Sciatic nerve (tissue), 2 donors: ENCODE measurements around the gene PTPRD. TPM values are rescaled to one million over a fixed set of nuclear protein-coding genes. Genes with fewer than 3 reads are reported as not detected.

Source experiments
- ATAC-seq: fragments of 200-7000 bp; cut with Tn5 transposase; one replicate; pipeline ENCODE4 v1.9.1; 2020; ENCODE audit warnings: mild to moderate bottlenecking, moderate library complexity
- DNase-seq: peaks from one replicate; pipeline ENCODE4 v3.0.0-alpha.2; 2020; ENCODE audit warnings: low spot score
- intact Hi-C: fragments of 100-400 bp; cut with DNase I; formaldehyde crosslinking; loops from one replicate; pipeline ENCODE4 v1.14.2; 2022
- total RNA-seq: library from RNA; stranded (reverse); fragmentation: NEBNext Ultra II Directional; extraction: Animal tissue kit (Norgen Biotek cat#: 25700); gene quantifications from one replicate; pipeline ENCODE4 v1.2.1, GENCODE V29; 2021
- donor health status: DM: no; HTN: no; CAD: no.
- donor health status: DM: no; HTN: no; CAD: no.

The PTPRD gene
- total RNA-seq, 1 donor from 2014 or later, result 4.7 TPM

DNA sequence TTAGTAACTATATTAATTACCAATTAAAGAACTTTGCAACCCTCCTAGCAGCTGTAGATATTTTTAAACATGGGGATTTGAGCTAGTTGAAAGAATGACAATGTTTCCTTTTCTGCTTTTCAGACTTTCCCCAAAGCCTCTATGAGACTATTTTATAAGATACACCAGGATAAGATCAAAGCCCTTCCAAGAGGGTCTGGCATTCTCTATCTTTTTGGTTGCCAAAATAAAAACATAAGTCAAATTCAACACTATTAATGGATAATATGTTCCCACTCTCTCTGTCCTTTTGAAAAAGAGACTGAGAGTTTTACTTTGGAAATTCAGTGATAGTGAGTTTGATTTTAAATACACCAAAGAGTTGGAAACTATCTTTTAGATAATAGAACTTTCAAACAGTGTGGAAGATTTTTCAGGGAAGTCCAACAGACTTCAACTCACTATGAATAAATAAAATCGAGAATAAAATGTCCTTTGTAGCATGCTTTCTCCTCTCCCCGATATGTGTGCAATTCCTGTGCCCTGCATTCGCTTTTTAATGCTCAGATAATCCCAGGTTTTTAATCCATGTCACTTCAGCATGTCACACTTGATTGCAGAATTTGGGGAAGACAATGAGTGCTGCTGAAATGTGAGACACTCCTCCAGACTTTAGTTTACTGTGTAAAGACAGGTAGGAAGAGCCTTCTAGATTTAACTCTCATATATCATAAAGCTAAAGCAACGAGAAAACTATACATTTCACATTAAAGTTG, 1717.5 kb downstream of the PTPRD start:
- intact Hi-C loops, result no loop called here
- DNase-seq (no peak), ATAC-seq (no peak)

DNA sequence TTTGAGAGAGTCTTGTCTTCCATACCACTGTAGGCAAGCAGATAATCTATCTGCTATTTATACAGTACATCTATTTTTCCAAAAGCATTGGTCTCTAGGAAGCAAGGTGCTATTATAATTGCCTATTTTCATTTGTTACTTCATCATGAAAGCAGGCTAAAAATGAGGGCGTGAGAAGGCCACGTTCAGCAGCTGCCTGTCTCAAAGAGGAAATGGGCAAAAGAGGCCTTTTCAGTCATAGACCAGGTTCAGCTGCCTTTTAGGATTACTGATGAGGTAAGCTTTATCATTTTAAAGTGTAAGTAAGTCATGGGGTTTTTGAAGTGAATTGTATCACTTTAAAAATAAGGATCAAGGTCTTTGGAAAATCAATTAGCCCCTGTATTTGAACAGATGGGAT, 1722.1 kb downstream of the PTPRD start:
- DNase-seq (no peak), ATAC-seq (no peak)
- intact Hi-C loops, result no loop called here

DNA sequence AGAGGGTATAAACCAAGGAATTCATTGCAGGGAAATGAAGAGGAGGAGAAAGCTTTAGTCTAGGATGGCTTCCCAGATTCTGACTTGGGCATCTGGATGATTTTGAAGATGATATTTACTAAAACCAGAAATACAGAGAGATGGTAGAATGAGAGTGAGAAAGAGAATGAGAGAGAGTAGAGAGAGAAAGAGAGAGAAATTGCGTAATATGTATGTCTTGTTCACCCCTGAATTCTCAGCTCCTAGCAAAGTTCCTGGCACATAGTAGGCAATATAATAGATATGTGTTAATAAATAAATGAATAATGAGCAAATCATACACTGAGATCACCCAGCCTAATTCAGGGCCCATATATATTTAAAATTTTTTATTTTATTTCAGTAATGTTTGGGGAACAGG, 1723.7 kb downstream of the PTPRD start:
- intact Hi-C loops, result no loop called here
- no peak for ATAC-seq

DNA sequence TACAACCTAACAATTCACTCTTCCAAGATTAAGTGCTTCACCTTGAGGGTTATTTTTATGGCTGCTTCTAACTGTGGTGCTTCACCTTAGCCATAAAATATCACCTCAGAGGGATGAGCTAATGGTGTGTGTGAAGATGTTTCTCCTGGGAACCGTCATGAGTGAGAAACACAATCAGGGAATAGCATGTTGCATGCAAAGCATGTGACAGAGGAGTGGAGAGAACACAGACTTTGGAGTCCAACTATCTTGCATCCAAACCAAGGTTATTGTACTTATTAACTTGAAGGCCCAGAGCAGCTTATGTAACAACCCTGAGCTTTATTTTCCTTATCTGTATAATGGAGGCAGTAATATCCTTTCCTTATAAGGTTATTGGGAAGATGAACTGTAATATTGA, 1724.2 kb downstream of the PTPRD start:
- ATAC-seq (no peak), DNase-seq (no peak)
- intact Hi-C loops, result no loop called here

More for the DNA sequence above, 1723.7 kb downstream of the PTPRD start:
- no peak for DNase-seq

DNA sequence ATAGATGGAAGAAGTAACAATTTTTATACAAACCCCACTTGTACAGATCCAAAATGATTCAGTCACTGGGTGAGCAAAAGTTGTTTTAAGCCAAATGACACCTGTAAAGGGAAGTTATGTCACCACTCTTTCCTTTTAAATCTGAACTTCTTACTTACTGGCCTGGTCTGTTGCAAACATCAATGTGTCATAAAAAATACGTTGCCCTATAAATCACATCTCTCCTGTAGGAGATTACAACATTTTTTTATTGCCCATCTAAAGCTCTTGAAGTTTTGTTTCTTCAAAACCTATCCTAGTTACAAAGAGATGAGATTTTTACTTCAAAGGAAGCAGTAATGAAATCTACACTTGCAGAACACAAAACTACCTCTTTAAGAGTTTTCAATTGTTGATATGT, 1725.4 kb downstream of the PTPRD start:
- intact Hi-C loops, result no loop called here
- ATAC-seq (no peak), DNase-seq (no peak)

DNA sequence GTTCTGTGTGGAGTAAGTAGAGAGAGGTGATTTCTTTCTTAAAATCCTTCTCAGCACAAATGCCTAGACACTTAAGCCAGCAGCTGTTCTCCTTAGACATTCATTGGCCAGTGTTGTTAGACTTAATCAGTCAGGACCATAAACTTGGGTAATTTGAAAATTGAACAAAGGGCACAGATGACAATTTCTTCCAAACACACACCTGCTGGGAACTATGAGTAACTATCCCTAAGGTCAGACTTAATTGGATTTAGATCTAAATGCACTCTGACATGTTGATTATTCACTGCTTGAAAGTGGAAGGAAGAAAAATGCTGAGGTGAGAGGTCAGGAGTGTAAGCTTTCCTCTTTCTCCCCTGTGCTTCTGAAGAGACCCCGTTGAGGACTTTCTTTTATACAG, 1729.5 kb downstream of the PTPRD start:
- DNase-seq, result no peak
- intact Hi-C loops, result no loop called here
- ATAC-seq, result no peak

DNA sequence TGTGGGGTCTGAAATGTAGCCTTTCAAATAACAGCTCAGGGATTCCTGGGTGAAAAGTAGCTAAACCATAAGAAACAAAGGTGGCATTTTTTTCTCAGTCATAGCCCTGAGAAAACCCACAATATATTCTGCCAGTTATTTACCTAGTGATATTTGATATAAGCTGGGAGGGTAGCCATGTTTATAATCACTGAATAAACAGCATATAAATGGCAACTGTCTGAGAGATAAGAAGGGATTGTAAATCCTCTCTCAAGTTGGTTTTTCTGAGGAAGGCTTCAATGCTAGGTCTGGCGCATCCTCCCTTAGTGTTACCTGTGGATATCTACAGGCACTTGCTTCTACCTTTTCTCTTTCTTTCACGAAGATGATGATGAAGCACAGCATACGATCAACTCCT, 1732.7 kb downstream of the PTPRD start:
- ATAC-seq (no peak), DNase-seq (no peak)
- intact Hi-C loops, result no loop called here

DNA sequence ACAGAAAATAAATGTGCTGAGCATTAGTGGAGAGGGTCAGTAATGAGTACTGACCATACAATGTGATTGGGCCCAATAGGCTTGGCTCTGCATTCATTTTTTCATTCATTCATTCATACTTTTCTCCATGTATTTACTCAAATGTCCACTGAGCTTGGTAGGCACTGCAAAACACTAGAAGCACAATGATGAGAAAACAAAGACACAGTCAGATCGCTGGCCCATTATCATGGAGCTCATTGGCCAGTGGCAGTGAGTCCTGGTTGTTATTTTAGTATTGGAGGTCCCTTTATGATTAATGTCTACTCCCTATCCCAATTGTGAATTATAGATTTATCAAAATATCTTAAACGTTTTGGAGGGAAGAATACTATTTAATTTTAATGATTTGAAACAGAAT, 1733.5 kb downstream of the PTPRD start:
- DNase-seq (no peak), ATAC-seq (no peak)
- intact Hi-C loops, result no loop called here

DNA sequence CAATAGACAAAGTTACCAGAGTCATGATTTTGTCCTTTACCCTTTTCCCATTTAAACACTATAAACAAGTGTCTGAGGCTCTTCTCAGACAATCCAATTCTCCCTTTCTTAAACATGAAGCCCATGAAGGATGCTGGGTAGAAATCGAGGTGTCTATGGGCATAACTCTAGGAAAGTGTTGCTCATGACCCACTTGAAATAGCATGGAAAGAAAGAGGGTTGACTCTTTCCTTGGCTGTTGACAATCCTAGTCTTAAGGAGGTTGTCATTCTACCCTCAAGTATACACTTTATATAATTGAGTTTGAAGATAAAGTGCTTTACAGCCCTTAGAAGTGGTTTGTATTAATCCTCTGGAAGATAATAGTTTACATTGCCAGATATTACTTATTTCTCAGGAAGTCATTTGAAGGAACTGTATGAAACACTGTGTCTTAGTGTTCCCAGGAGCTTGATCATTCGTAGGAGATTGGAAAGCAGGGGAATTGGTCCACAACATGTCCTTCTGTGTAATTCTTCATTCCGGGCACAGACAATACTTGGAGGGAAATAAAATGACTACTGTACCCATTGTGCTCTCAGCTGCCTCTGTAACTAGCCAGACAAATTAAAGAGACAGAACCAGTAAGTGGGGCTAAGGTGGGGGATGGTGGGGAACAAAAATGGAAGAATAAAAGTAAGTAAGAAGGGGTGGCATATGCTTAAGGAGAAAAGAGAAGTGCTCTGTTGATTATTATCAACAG, 1734.9 kb downstream of the PTPRD start:
- intact Hi-C loops, result no loop called here
- ATAC-seq, result no peak
- no peak for DNase-seq

DNA sequence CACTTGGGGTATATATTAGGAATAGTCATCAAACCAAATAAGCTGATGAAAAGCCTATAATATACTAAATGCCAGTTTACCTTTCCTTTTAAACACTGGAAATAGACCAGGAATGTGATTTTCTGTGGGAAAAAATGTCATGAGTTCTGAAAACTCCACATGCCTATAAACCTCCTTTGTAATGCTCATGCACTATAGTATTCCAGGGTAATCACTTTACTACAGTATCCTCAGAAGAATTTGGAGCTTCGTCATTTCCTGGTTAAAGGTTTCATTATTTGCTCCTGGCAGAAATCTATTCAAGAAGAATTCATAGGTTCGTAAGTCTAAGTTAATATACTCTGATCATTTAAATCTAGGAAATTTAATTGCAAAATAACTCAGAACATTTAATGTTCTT, 1736.5 kb downstream of the PTPRD start:
- DNase-seq, result no peak
- ATAC-seq, result no peak
- intact Hi-C loops, result no loop called here

DNA sequence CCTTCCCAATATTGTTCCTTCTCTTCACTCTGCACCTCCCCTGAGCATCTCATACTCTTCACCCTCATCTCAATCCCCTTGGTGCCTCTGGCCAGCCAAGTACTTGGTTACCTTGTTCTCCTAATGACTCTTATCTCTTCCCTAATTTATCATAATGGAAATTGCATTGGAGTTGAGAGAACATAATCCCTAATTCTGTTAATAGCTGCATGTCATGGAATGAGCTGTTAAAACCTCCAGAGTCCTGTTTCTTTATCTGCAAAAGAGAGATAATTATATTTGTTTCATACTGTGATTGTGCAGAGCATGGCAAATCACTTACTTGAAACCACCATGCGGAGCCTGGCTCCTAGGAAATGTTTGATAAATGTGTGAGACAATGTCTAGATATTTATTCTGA, 1738.3 kb downstream of the PTPRD start:
- DNase-seq (no peak), ATAC-seq (no peak)
- intact Hi-C loops, result no loop called here

DNA sequence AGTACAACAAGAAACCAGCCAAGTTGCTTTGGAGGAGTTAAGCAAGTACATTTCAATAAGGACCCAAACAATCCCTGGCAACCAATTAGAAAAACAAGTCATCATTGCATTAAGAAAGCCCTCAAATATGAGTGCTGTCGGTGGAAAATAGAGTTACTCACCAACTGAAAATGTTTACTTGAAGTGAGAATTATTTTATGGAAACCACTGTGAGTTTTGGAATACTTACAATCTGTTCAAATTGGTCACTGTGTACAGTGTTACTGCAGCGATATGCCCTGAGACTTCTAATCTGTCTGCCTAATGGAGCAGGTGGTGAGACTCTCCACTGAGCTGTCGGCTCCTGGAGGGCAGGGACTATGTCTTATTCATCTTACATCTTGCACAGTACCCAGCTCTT, 1740.0 kb downstream of the PTPRD start:
- intact Hi-C loops, result no loop called here
- ATAC-seq (no peak), DNase-seq (no peak)

DNA sequence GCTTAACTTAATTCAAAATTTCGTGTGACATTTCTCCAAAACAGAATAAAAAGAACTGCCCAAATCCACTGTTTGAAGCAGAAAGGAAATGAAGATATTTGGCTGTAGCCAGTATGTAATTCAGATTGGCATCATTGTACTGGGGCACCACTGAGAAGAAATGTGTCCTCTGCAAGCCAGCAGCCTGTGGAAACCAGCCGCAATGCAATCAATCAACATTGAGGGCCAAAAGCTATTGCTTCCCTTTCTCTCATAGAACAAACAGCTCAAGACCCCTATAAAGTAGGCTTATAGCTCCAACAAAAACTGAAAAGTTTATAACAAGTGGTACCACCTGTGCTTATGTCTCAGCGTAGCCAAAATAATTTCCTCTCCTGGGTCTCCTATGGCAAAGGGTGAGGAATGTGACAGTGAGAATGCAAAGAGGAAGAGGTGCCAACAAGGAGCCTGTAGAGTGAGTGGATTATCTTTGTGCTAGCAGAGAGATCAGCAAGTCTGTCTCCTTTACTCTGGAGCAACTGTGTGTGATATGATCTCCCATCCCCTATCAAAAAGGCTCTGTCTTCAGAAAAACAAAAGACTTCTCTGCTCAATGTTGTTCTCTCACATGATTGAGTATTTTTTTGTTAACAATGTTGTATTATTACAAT, 1740.9 kb downstream of the PTPRD start:
- intact Hi-C loops, result no loop called here
- ATAC-seq, result no peak
- DNase-seq, result no peak

DNA sequence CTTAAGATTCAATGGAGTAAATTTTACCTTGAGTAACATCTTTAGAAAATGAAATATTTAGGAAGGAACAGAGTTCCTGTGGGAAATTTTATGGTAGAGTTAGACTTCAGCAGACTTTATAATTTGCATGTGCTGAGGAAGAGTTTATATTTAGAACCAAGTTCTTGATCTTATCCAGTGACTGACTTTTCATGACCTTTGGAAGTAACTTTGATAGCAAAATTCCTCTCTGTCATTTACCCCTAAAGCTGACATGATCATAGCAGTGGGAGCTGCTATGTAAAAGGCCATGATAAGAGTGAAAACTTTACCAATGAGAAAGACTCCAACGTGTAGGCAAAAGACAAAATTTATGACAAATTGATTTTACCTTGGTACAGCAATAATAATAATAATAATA, 1741.4 kb downstream of the PTPRD start:
- no peak for DNase-seq
- no peak for ATAC-seq
- intact Hi-C loops, result no loop called here

DNA sequence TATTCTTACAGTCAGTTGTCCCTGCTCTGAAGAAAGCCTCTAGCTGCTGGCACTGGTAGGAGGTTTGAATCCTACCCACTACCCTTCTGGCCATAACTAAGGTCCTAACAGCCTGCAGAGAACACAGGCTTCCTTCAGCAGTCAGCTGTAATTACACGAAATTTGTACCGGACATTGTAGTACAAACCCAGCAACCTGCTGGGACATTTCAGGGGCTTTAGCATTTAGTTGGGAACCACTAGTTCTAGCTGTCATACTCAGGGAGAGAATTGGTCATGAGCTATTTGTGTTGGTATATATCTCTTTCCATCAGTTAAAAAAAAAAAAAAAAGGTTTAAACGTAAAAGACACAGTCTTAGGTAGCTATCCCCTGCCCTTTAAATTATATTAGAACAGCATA, 1743.0 kb downstream of the PTPRD start:
- DNase-seq (no peak), ATAC-seq (no peak)
- intact Hi-C loops, result no loop called here

DNA sequence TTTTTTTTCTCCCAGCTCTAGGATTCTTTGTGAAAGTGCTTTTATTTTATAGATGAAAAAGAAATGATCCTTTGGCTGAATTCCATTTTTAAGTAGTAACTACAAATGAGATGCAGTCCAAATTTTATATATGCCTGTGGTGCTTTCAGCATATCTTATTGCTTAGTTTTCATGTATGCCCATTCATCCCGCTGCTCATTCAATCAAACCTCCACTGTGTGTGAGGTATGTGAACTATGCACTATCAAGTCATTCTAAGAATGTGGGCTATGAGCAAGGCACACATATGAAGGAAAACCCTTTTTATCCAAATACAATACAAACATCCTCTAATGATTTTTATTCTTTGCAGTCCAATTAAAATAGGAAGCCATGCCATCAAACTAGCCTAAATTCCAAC, 1744.2 kb downstream of the PTPRD start:
- DNase-seq, result no peak
- ATAC-seq, result no peak
- intact Hi-C loops, result no loop called here

DNA sequence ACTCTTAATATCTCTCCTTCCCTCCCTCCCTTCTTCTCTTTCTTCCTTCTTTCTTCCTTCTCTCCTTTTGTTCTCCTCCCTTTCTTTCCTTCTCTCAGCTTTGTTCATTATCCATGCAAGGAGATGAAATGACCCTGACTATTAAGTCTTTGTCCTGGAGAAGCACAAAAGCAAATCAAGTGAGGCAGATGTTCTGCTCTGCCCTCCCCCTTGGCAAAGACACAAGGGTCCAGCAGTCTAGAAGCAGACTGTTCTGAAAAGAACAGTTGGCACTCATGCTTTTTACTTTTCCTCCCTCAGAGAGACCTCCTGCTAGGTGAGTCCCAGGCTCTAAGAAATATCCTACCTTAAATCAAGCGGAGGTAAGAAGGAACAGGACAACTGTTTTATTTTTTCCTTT, 1745.7 kb downstream of the PTPRD start:
- intact Hi-C loops, result no loop called here
- DNase-seq, result no peak
- ATAC-seq, result no peak

DNA sequence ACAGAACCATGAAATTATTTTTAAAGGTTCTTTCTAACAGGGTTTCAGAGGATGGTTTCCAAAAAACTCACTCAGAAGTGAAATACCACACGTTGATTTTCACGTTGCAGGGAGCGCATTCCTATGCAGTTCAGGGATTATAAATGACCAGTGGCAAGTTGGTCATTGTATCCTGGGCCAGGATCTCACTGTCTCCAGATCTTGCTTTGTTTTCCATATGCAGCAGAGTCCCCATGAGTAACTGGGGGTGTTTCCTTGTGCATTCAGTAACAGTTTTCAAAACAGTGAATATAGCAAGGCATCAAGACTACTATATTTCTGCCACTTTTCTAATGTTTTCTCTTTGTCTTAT, 1748.3 kb downstream of the PTPRD start:
- DNase-seq, result no peak
- ATAC-seq, result no peak
- intact Hi-C loops, result no loop called here

DNA sequence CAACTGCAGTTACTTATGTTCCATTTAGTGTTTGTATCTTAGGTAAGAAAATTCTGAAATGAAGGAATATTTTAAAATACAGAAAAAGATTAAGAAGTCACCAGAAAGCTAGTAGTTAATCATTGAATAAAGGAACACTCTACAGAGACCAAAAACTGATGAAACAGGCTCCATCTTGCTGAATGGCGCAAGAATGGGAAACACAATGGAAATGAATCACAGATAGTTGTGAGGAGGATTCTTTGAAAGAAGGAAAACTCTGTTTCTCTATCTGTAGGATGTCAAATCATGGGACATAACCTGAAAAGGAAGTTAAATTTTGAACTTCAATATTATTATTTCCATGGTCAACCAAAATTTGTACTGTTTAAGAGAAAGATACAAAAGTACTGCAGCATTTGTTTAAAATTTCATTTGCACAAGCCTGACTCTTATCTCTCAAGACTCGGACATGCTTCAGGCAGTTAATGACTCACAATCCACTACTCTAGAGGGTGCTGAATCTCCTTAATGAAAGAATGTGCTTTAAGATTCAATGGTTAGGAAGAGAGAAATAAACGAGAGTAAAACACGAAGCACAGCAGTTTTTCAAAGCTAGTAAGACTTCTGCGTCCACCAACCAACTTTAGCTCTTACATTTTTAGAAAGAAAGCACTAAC, 1748.8 kb downstream of the PTPRD start:
- ATAC-seq, result no peak
- DNase-seq, result no peak
- intact Hi-C loops, result no loop called here

DNA sequence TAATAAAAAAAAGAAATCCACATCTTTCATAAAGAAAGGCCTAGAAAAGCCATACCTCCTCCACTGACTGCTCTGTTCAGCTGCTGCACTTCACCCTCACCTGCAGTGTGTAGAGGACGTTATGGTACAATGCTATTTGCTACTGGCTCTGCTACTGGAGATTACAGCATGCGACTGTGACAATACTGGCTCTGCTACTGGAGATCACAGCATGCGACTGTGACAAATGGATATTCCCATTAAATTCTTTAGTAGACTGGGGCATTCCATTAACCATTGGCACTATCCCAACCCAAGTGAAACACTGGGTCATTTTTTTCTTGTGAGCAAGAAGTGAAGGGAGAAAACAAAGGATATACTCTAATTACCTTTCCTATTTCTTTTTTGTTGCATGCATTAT, 1749.7 kb downstream of the PTPRD start:
- ATAC-seq (no peak), DNase-seq (no peak)
- intact Hi-C loops, result no loop called here
